HL-60 (cell line): ENCODE measurements around the gene GOSR2.
A peak's percentile ranks its signal among the peaks of the same experiment; 100 is the strongest.

Source experiments
- DNase-seq, 2 experiments: peaks; one replicate each; pipeline ENCODE4 v3.0.0-alpha.2; 2010 to 2020; ENCODE audit warnings: low read depth in 1 of 2, low spot score in 1 of 2
- H3K27ac ChIP-seq: fragments of 250-450 bp; sonication (Bioruptor Pico); replicated peaks from 2 replicates; pipeline ENCODE4 v1.5.1; 2020; ENCODE audit warnings: mild to moderate bottlenecking, moderate library complexity
- H3K27me3 ChIP-seq: fragments of 250-450 bp; sonication (Bioruptor Pico); 2 replicates; pipeline ENCODE4 v1.5.1; 2021; ENCODE audit warnings: mild to moderate bottlenecking, moderate library complexity; ENCODE audit not compliant: insufficient read depth, poor library complexity, severe bottlenecking
- H3K4me3 ChIP-seq: replicated peaks from 2 replicates; pipeline ENCODE4 v1.5.1; 2011; ENCODE audit warnings: mild to moderate bottlenecking, control low read depth, low read length; ENCODE audit not compliant: insufficient read depth
- CTCF ChIP-seq: IDR thresholded peaks from one replicate; pipeline ENCODE4 v1.5.1; 2011; ENCODE audit warnings: low read length, control low read depth, inconsistent platforms; ENCODE audit not compliant: insufficient read depth
- GABPA ChIP-seq: IDR thresholded peaks from 2 replicates; pipeline ENCODE4 v1.6.1; 2012; ENCODE audit warnings: low read depth
- POLR2AphosphoS5 ChIP-seq: IDR thresholded peaks from 2 replicates; pipeline ENCODE4 v1.6.1; 2012; ENCODE audit warnings: low read depth
- REST ChIP-seq: IDR thresholded peaks from 2 replicates; pipeline ENCODE4 v1.6.1; 2012; ENCODE audit warnings: low read depth; ENCODE audit not compliant: insufficient replicate concordance
- SPI1 ChIP-seq: IDR thresholded peaks from 2 replicates; pipeline ENCODE4 v1.6.1; 2012; ENCODE audit warnings: low read depth, mild to moderate bottlenecking, borderline replicate concordance

Gene GOSR2

GRCh38 chr17:46978489-46979146 is 55.7 kb downstream of the GOSR2 start:
- peaks cover 53% of the 10 kb centered on the region for H3K27me3 ChIP-seq
- peak overlapping the region; percentile 21 for H3K4me3 ChIP-seq
- no peak for DNase-seq
- H3K27ac ChIP-seq, result no peak overlapping the region
- no peak for TF ChIP-seq GABPA
- TF ChIP-seq CTCF, result no peak
- no peak for TF ChIP-seq REST
- TF ChIP-seq POLR2AphosphoS5, result no peak
- no peak for TF ChIP-seq SPI1

DNA sequence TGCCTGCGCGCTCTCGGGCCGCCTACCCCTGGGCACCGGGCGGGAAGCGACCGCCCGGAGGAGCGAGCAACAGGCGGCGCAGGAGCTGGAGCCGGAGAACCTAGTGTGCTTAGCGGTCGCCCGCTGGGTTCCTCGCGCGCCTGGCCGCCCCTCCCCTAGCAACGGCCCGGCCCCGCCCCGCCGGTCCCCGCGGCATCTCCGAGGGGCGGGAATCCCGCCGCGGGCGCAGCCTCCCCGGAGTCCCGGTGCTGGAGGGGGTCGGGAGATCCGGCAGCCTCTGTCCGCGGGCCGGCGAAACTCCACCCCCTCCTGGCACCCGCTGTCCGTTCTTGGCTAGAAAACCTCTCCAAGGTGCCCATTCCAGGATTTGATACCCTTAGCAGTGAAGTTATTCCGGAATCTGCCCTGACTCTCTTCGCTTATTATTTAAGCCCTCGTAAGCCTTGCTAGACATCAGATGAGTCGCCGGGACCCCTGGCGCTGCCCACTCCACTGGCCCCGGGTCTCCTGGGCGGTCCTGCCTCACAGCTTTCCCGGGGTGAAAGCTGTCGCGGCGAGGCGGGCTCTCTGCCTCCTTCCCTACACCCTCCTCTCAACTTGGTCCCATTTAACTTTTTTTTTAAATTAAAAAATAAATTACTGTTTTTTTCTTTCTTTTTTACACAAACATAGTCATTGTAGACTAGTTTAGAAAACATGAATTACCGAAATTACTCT is 56.3 kb downstream of the GOSR2 start, which contains the start of gene RPRML:
Gene RPRML, minus strand, starts transcription at position 107 of the 717 bp plus-strand sequence. CDS start 246 bp downstream, outside the sequence.
- Histone ChIP-seq H3K27ac (no peak within 1 kb of the TSS), H3K4me3 (peak within 1 kb of the TSS; percentile 21), H3K27me3 (peaks cover 53% of the 10 kb centered on the region)
- DNase-seq, result no peak
- TF ChIP-seq REST (no peak), SPI1 (no peak), CTCF (no peak), GABPA (no peak), POLR2AphosphoS5 (no peak)

DNA sequence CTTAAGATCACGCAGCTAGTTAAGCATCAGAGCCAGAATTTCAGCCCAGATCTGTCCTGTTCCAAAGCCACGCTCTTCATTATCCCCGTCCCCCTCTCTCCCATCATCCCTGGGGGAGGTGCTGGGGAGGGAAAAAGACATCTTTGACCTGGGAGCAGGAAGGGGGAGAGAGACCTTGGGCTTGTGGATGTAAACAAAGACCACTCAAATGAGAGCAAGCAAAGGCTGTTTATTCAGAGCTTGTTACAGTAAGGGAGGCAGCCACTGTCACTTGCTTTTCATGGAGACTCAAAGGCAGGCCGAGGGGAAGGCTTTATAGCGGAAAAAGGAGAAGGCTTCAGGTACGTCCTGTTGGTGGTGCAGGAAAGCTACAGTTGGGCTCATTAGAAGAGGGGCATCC is 59.6 kb downstream of the GOSR2 start:
- peaks cover 32% of the 10 kb centered on the region for H3K27me3 ChIP-seq
- DNase-seq, result no peak
- no peak overlapping the region for H3K27ac ChIP-seq
- no peak for TF ChIP-seq CTCF
- no peak overlapping the region for H3K4me3 ChIP-seq
